B cell (primary cell): ENCODE results near the gene NOTCH3.

Experiments
- EZH2 ChIP-seq: IDR thresholded peaks from 2 replicates; pipeline ENCODE4 v1.6.1; 2012; ENCODE audit warnings: borderline replicate concordance, low read depth, mild to moderate bottlenecking, moderate library complexity, low read length; ENCODE audit not compliant: insufficient read depth, poor library complexity, severe bottlenecking
- TF ChIP-seq, protein P1 (sequence below): fragments of 200-600 bp; IDR thresholded peaks from one replicate; pipeline ENCODE4 v1.8.0; 2022; ENCODE audit warnings: antibody characterized with exemption, mild to moderate bottlenecking

DNA sequence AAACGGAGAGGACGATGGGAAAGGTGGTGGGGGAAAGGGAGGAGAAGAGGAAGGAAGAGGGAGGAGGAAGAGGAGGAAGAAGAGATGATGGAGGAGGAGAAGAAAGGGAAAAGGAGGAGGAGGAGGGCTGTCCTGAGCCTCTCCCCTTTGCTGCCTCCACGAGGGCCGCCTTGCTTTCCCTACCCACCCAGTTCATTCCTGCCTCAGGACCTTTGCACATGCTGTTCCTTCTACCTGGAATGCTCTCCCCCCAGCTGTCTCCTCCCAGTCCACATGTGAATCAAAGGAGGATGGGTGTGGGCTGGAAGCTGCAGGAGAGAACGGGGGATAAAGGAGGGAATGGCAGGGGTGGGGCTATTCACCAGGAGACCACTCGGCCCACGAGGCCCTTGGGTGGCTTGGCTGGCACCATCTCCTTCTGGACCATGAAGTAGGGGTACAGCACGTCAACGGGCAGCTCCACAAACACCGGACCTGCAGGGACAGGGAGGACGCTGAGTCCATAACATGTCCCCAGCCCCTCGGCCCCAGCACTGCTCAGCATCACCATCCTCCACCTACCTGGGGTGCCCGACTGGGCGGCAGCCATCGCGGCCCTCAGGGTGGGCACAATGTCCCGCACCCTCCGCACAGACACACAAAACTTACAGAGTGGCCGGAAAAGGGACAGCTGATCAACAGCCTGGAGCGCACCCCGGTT, 78.3 kb downstream of the NOTCH3 start:
- TF ChIP-seq, protein P1, sequence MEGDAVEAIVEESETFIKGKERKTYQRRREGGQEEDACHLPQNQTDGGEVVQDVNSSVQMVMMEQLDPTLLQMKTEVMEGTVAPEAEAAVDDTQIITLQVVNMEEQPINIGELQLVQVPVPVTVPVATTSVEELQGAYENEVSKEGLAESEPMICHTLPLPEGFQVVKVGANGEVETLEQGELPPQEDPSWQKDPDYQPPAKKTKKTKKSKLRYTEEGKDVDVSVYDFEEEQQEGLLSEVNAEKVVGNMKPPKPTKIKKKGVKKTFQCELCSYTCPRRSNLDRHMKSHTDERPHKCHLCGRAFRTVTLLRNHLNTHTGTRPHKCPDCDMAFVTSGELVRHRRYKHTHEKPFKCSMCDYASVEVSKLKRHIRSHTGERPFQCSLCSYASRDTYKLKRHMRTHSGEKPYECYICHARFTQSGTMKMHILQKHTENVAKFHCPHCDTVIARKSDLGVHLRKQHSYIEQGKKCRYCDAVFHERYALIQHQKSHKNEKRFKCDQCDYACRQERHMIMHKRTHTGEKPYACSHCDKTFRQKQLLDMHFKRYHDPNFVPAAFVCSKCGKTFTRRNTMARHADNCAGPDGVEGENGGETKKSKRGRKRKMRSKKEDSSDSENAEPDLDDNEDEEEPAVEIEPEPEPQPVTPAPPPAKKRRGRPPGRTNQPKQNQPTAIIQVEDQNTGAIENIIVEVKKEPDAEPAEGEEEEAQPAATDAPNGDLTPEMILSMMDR, result no peak
- TF ChIP-seq EZH2, result no peak
